K562 (cell line): ENCODE data around the gene CD36.

ENCODE experiments used
- MAX ChIP-seq: sonication (generic); formaldehyde crosslinking; IDR thresholded peaks from 2 replicates; pipeline ENCODE4 v1.9.0; 2022; ENCODE audit warnings: mild to moderate bottlenecking, missing genetic modification reagents
- USF2 ChIP-seq: sonication (generic); formaldehyde crosslinking; IDR thresholded peaks from 2 replicates; pipeline ENCODE4 v1.5.0; 2020; ENCODE audit warnings: missing genetic modification reagents

GRCh38 chr7:80721883-80722615, 83.6 kb downstream of the CD36 start:
- TF ChIP-seq MAX (no peak), USF2 (CRISPR knock-in tag) (no peak)
